GM23338 (cell line): ENCODE measurements around the gene SMIM45.

ENCODE experiments used
- CTCF ChIP-seq, 2 experiments: fragments of 200-600 bp in 1 of 2; sonication (generic) in 1 of 2; conservative IDR thresholded peaks; 2 replicates each; pipeline versions ENCODE4 v1.5.1 to v1.6.1; 2016 to 2017; ENCODE audit warnings: antibody characterized with exemption in 2 of 2, low read depth in 2 of 2, mild to moderate bottlenecking in 2 of 2, moderate library complexity in 1 of 2
- EZH2 ChIP-seq: fragments of 200-600 bp; sonication (generic); IDR thresholded peaks from one replicate; pipeline ENCODE4 v1.8.0; 2017; ENCODE audit warnings: antibody characterized with exemption, mild to moderate bottlenecking, low read depth; ENCODE audit not compliant: unreplicated experiment
- JUNB ChIP-seq: IDR thresholded peaks from one replicate; pipeline ENCODE4 v1.6.1; 2016; ENCODE audit warnings: antibody characterized with exemption; ENCODE audit not compliant: unreplicated experiment
- NANOG ChIP-seq: IDR thresholded peaks from 2 replicates; pipeline ENCODE4 v1.6.1; 2016; ENCODE audit warnings: antibody characterized with exemption, borderline replicate concordance
- POLR2AphosphoS5 ChIP-seq: IDR thresholded peaks from 2 replicates; pipeline ENCODE4 v1.6.1; 2016; ENCODE audit warnings: antibody characterized with exemption, low read depth
- REST ChIP-seq: IDR thresholded peaks from one replicate; pipeline ENCODE4 v1.6.1; 2018; ENCODE audit warnings: antibody characterized with exemption; ENCODE audit not compliant: unreplicated experiment

- no peak for TF ChIP-seq REST
- peak; percentile 69 to 87 for TF ChIP-seq CTCF (conservative IDR thresholded peaks at IDR 0.05; ENCODE audit: low read depth in 2 of 2)
- peak; percentile 72 for TF ChIP-seq EZH2
- no peak for TF ChIP-seq JUNB
- TF ChIP-seq NANOG = no peak
- TF ChIP-seq POLR2AphosphoS5 = no peak
These were observed 26.0 kb upstream of the SMIM45 start for GRCh38 chr22:41925783-41926460.
